Bronchial epithelial cell (primary cell): ENCODE measurements around the gene HCLS1. TPM values are rescaled to one million over a fixed set of nuclear protein-coding genes. Genes with fewer than 3 reads are reported as not detected.
"Not testable (repeated sequence)": the region's sequence is repeated elsewhere in the genome, so short reads cannot be mapped to it uniquely, and the experiment has no call there.

Experiments used
- DNase-seq: peaks from one replicate; pipeline ENCODE4 v3.0.0-alpha.2; 2010; ENCODE audit warnings: low read depth
- FAIRE-seq: peaks from 2 replicates; lab custom pipeline; 2011; peaks lifted over from hg19 to GRCh38; lab: Jason Lieb, UNC
- H3K27me3 ChIP-seq: 2 replicates; pipeline ENCODE4 v1.5.1; 2011; ENCODE audit warnings: low read length; ENCODE audit not compliant: control insufficient read depth, insufficient read depth
- H3K36me3 ChIP-seq: 2 replicates; pipeline ENCODE4 v1.5.1; 2011; ENCODE audit warnings: low read length; ENCODE audit not compliant: control insufficient read depth, insufficient read depth
- H3K4me3 ChIP-seq: 2 replicates; pipeline ENCODE4 v1.5.1; 2011; ENCODE audit warnings: mild to moderate bottlenecking, low read depth, low read length, control low read depth
- CTCF ChIP-seq: IDR thresholded peaks from 2 replicates; pipeline ENCODE4 v1.5.1; 2011; ENCODE audit warnings: mild to moderate bottlenecking, moderate library complexity, low read length, control low read depth, inconsistent platforms; ENCODE audit not compliant: insufficient read depth, severe bottlenecking
- total RNA-seq: library from RNA; depleted of rRNA; stranded (reverse); fragments of >200 nt; gene quantifications from 2 replicates; pipeline ENCODE4 v1.2.1, GENCODE V29; 2014

The HCLS1 gene
- total RNA-seq, 1 donor from 2014 or later, result 6.3 TPM

- FAIRE-seq (no peak), DNase-seq (no peak)
- peaks cover 6% of the 10 kb centered on the region for H3K36me3 ChIP-seq
Measured at GRCh38 chr3:121698901-121699300, 38.2 kb upstream of the HCLS1 start.

GRCh38 chr3:121698476-121698875 is 37.8 kb upstream of the HCLS1 start:
- no peak for TF ChIP-seq CTCF
- H3K36me3 ChIP-seq, result peaks cover 6% of the 10 kb centered on the region
- FAIRE-seq (no peak), DNase-seq (no peak)
- H3K27me3 ChIP-seq, result no peaks in the 10 kb centered on the region
- H3K4me3 ChIP-seq, result no peak overlapping the region

More at GRCh38 chr3:121698901-121699300, 38.2 kb upstream of the HCLS1 start:
- TF ChIP-seq CTCF, result no peak
- Histone ChIP-seq H3K4me3 (no peak overlapping the region), H3K27me3 (no peaks in the 10 kb centered on the region)

- FAIRE-seq (no peak), DNase-seq (no peak)
- no peak overlapping the region for H3K4me3 ChIP-seq
- H3K36me3 ChIP-seq, result peaks cover 8% of the 10 kb centered on the region
- no peak for TF ChIP-seq CTCF
- H3K27me3 ChIP-seq, result no peaks in the 10 kb centered on the region
Measured at GRCh38 chr3:121696186-121696585, 35.5 kb upstream of the HCLS1 start.

GRCh38 chr3:121692010-121692699 is 31.5 kb upstream of the HCLS1 start:
- H3K4me3 ChIP-seq, result no peak overlapping the region
- H3K36me3 ChIP-seq, result peaks cover 5% of the 10 kb centered on the region
- no peak for DNase-seq
- no peak for FAIRE-seq
- TF ChIP-seq CTCF, result no peak
- no peaks in the 10 kb centered on the region for H3K27me3 ChIP-seq

- Histone ChIP-seq H3K27me3 (no peaks in the 10 kb centered on the region), H3K36me3 (peaks cover 5% of the 10 kb centered on the region), H3K4me3 (no peak overlapping the region)
- no peak for TF ChIP-seq CTCF
- DNase-seq, result no peak
- FAIRE-seq, result no peak
Measured at GRCh38 chr3:121690777-121691405, 30.2 kb upstream of the HCLS1 start.

- H3K27me3 ChIP-seq, H3K4me3 ChIP-seq, DNase-seq, FAIRE-seq, H3K36me3 ChIP-seq: not testable (repeated sequence)
Measured at GRCh38 chr3:121688747-121689146, 28.0 kb upstream of the HCLS1 start.
